GM12892 (cell line): ENCODE data around the gene PGBD4.
A peak's percentile ranks its signal among the peaks of the same experiment; 100 is the strongest.

ENCODE experiments used
- DNase-seq: peaks from one replicate; pipeline ENCODE4 v3.0.0; 2011; ENCODE audit not compliant: insufficient read length
- FAIRE-seq: peaks from 2 replicates; lab custom pipeline; 2011; peaks lifted over from hg19 to GRCh38; lab: Jason Lieb, UNC
- POLR2A ChIP-seq: IDR thresholded peaks from 2 replicates; pipeline ENCODE4 v1.6.1; 2011; ENCODE audit warnings: low read depth, low read length, control low read depth
- POLR2AphosphoS5 ChIP-seq: IDR thresholded peaks from 2 replicates; pipeline ENCODE4 v1.6.1; 2011; ENCODE audit warnings: low read depth, low read length, control low read depth
- TAF1 ChIP-seq: IDR thresholded peaks from 2 replicates; pipeline ENCODE4 v1.6.1; 2011; ENCODE audit warnings: low read depth, mild to moderate bottlenecking, control low read depth, low read length, borderline replicate concordance

Gene PGBD4

GRCh38 chr15:34078900-34079299 lies 23.0 kb upstream of the PGBD4 start:
- TF ChIP-seq POLR2AphosphoS5 (no peak), POLR2A (no peak), TAF1 (no peak)
- FAIRE-seq (no peak), DNase-seq (no peak)

- TF ChIP-seq TAF1 (no peak), POLR2A (no peak), POLR2AphosphoS5 (no peak)
- FAIRE-seq (no peak), DNase-seq (no peak)
Observed at GRCh38 chr15:34079904-34080303, 22.0 kb upstream of the PGBD4 start.

- TF ChIP-seq POLR2A (no peak), TAF1 (no peak), POLR2AphosphoS5 (no peak)
- FAIRE-seq (no peak), DNase-seq (no peak)
Observed at GRCh38 chr15:34084086-34084485, 17.8 kb upstream of the PGBD4 start.

- DNase-seq (no peak), FAIRE-seq (no peak)
- TF ChIP-seq POLR2A: no peak
- TF ChIP-seq POLR2AphosphoS5: no peak
- no peak for TF ChIP-seq TAF1
Observed at GRCh38 chr15:34085746-34086145, 16.1 kb upstream of the PGBD4 start.

GRCh38 chr15:34099914-34100313 lies 2.0 kb upstream of the PGBD4 start:
- DNase-seq (no peak), FAIRE-seq (no peak)
- TF ChIP-seq TAF1 (no peak), POLR2A (no peak), POLR2AphosphoS5 (no peak)

- FAIRE-seq: no peak
- TF ChIP-seq TAF1: no peak
- no peak for TF ChIP-seq POLR2AphosphoS5
- TF ChIP-seq POLR2A: no peak
- no peak for DNase-seq
Observed at GRCh38 chr15:34102175-34102925, 467 bp downstream of the PGBD4 start.

- DNase-seq (no peak), FAIRE-seq (no peak)
- no peak for TF ChIP-seq POLR2A
- TF ChIP-seq TAF1: no peak
- TF ChIP-seq POLR2AphosphoS5: no peak
Observed at GRCh38 chr15:34106423-34106822, 4.5 kb downstream of the PGBD4 start.

- TF ChIP-seq TAF1 (no peak), POLR2A (no peak), POLR2AphosphoS5 (no peak)
- DNase-seq (no peak), FAIRE-seq (no peak)
Observed at GRCh38 chr15:34107315-34107714, 5.4 kb downstream of the PGBD4 start.

- FAIRE-seq: peak; percentile 48
Observed at GRCh38 chr15:34109797-34110663, 8.1 kb downstream of the PGBD4 start.

GRCh38 chr15:34111488-34111887 lies 9.6 kb downstream of the PGBD4 start:
- DNase-seq: no peak
- TF ChIP-seq POLR2AphosphoS5 (no peak), POLR2A (no peak), TAF1 (no peak)
- no peak for FAIRE-seq

More at GRCh38 chr15:34109797-34110663, 8.1 kb downstream of the PGBD4 start:
- DNase-seq: no peak
- TF ChIP-seq TAF1 (no peak), POLR2A (no peak), POLR2AphosphoS5 (no peak)

GRCh38 chr15:34114215-34114614 lies 12.3 kb downstream of the PGBD4 start:
- TF ChIP-seq TAF1 (no peak), POLR2A (no peak), POLR2AphosphoS5 (no peak)
- DNase-seq: no peak
- no peak for FAIRE-seq
